H9 (cell line): ENCODE results near the gene MAP2K1. TPM values are rescaled to one million over a fixed set of nuclear protein-coding genes. Genes with fewer than 3 reads are reported as not detected.

Experiments
- DNase-seq: peaks from one replicate; pipeline ENCODE4 v3.0.0-alpha.2; 2017
- H2AFZ ChIP-seq: one replicate; pipeline ENCODE4 v1.6.1; 2013; ENCODE audit warnings: mild to moderate bottlenecking, low read length, control low read depth, moderate library complexity
- H2AK5ac ChIP-seq: 2 replicates; pipeline ENCODE4 v1.6.1; 2013; ENCODE audit warnings: low read length, control low read depth, mixed read lengths; ENCODE audit not compliant: insufficient read length
- H2BK120ac ChIP-seq: one replicate; pipeline ENCODE4 v1.6.1; 2013; ENCODE audit warnings: low read depth, mild to moderate bottlenecking, low read length, control low read depth, inconsistent platforms; ENCODE audit not compliant: poor library complexity, severe bottlenecking
- H2BK12ac ChIP-seq: 2 replicates; pipeline ENCODE4 v1.6.1; 2013; ENCODE audit warnings: low read length, control low read depth, mixed read lengths, low read depth; ENCODE audit not compliant: insufficient read length
- H2BK15ac ChIP-seq: 2 replicates; pipeline ENCODE4 v1.6.1; 2013; ENCODE audit warnings: low read depth, low read length, control low read depth
- H2BK20ac ChIP-seq: one replicate; pipeline ENCODE4 v1.6.1; 2013; ENCODE audit warnings: low read depth, mild to moderate bottlenecking, low read length, control low read depth, inconsistent platforms; ENCODE audit not compliant: poor library complexity, severe bottlenecking
- H2BK5ac ChIP-seq: 2 replicates; pipeline ENCODE4 v1.6.1; 2013; ENCODE audit warnings: low read length, control low read depth, mixed read lengths; ENCODE audit not compliant: insufficient read length
- H3K14ac ChIP-seq: 2 replicates; pipeline ENCODE4 v1.6.1; 2013; ENCODE audit warnings: low read length, control low read depth; ENCODE audit not compliant: insufficient read depth
- H3K18ac ChIP-seq: 2 replicates; pipeline ENCODE4 v1.6.1; 2013; ENCODE audit warnings: low read depth, mild to moderate bottlenecking, mixed read lengths, low read length, control low read depth; ENCODE audit not compliant: insufficient read length
- H3K23ac ChIP-seq: 2 replicates; pipeline ENCODE4 v1.6.1; 2013; ENCODE audit warnings: low read length, control low read depth, mixed read lengths, low read depth; ENCODE audit not compliant: insufficient read length
- H3K23me2 ChIP-seq: 2 replicates; pipeline ENCODE4 v1.6.1; 2013; ENCODE audit warnings: low read depth, mild to moderate bottlenecking, mixed read lengths, low read length, control low read depth; ENCODE audit not compliant: insufficient read length, poor library complexity, severe bottlenecking
- H3K27ac ChIP-seq: 2 replicates; pipeline ENCODE4 v1.5.1; 2013; ENCODE audit warnings: low read length, control low read depth, mixed read lengths, low read depth; ENCODE audit not compliant: insufficient read length
- H3K27me3 ChIP-seq: 2 replicates; pipeline ENCODE4 v1.6.1; 2013; ENCODE audit warnings: low read length, control low read depth, inconsistent platforms; ENCODE audit not compliant: insufficient read depth
- H3K4ac ChIP-seq: 2 replicates; pipeline ENCODE4 v1.6.1; 2013; ENCODE audit warnings: low read depth, mild to moderate bottlenecking, control low read depth, inconsistent platforms, low read length, moderate library complexity
- H3K4me1 ChIP-seq: 2 replicates; pipeline ENCODE4 v1.6.1; 2013; ENCODE audit warnings: low read length, control low read depth, inconsistent platforms; ENCODE audit not compliant: insufficient read depth
- H3K4me2 ChIP-seq: 2 replicates; pipeline ENCODE4 v1.6.1; 2013; ENCODE audit warnings: low read length, control low read depth, mixed read lengths; ENCODE audit not compliant: insufficient read length, insufficient read depth
- H3K56ac ChIP-seq: 2 replicates; pipeline ENCODE4 v1.6.1; 2013; ENCODE audit warnings: low read depth, mild to moderate bottlenecking, mixed read lengths, low read length, control low read depth; ENCODE audit not compliant: insufficient read length
- H3K79me1 ChIP-seq: 2 replicates; pipeline ENCODE4 v1.6.1; 2013; ENCODE audit warnings: low read depth, mild to moderate bottlenecking, moderate library complexity, low read length, control low read depth, inconsistent platforms; ENCODE audit not compliant: insufficient read depth, poor library complexity, severe bottlenecking
- H3K79me2 ChIP-seq: 2 replicates; pipeline ENCODE4 v1.6.1; 2013; ENCODE audit warnings: low read length, control low read depth, inconsistent platforms; ENCODE audit not compliant: insufficient read depth
- H3K9ac ChIP-seq: 2 replicates; pipeline ENCODE4 v1.6.1; 2013; ENCODE audit warnings: low read length, control low read depth, mixed read lengths; ENCODE audit not compliant: insufficient read length; ENCODE audit errors: extremely low read depth
- H3K9me3 ChIP-seq: one replicate; pipeline ENCODE4 v1.6.1; 2013; ENCODE audit warnings: low read depth, low read length, inconsistent platforms; ENCODE audit not compliant: control insufficient read depth
- H3T11ph ChIP-seq: one replicate; pipeline ENCODE4 v1.6.1; 2013; ENCODE audit warnings: mild to moderate bottlenecking, low read length, control low read depth, inconsistent platforms
- H4K20me1 ChIP-seq: one replicate; pipeline ENCODE4 v1.6.1; 2013; ENCODE audit not compliant: control insufficient read depth, insufficient read length, insufficient read depth
- H4K5ac ChIP-seq: 2 replicates; pipeline ENCODE4 v1.6.1; 2013; ENCODE audit warnings: low read depth, mild to moderate bottlenecking, mixed read lengths, low read length, control low read depth; ENCODE audit not compliant: insufficient read length
- H4K8ac ChIP-seq: replicated peaks from 2 replicates; pipeline ENCODE4 v1.6.1; 2013; ENCODE audit warnings: low read length, control low read depth, mixed read lengths, low read depth; ENCODE audit not compliant: insufficient read length
- H4K91ac ChIP-seq: 2 replicates; pipeline ENCODE4 v1.6.1; 2013; ENCODE audit warnings: low read depth, mild to moderate bottlenecking, moderate library complexity, mixed read lengths, low read length, control low read depth; ENCODE audit not compliant: insufficient read length
- H3K27ac Mint-ChIP-seq, 3 experiments: 2 replicates in 2 of 3; 3 replicates in 1 of 3; pipeline ENCODE4 v1.8.0; 2020 to 2021; ENCODE audit warnings: mixed read lengths in 3 of 3, mild to moderate bottlenecking in 1 of 3, moderate library complexity in 1 of 3
- H3K27me3 Mint-ChIP-seq: 2 replicates; pipeline ENCODE4 v1.8.0; 2021; ENCODE audit warnings: low read depth, mild to moderate bottlenecking, moderate library complexity, mixed read lengths
- H3K36me3 Mint-ChIP-seq, 3 experiments: 2 replicates in 2 of 3; 3 replicates in 1 of 3; pipeline ENCODE4 v1.8.0; 2020 to 2021; ENCODE audit warnings: low read depth in 3 of 3, mixed read lengths in 3 of 3; ENCODE audit not compliant: insufficient read depth in 1 of 3
- H3K4me1 Mint-ChIP-seq, 2 experiments: 2 replicates each; pipeline ENCODE4 v1.8.0; 2020; ENCODE audit warnings: mixed read lengths in 2 of 2
- H3K4me3 Mint-ChIP-seq, 2 experiments: 2 replicates in 1 of 2; 3 replicates in 1 of 2; pipeline ENCODE4 v1.8.0; 2020 to 2021; ENCODE audit warnings: mild to moderate bottlenecking in 2 of 2, mixed read lengths in 2 of 2, moderate library complexity in 1 of 2
- H3K9me3 Mint-ChIP-seq, 2 experiments: 2 replicates in 1 of 2; 3 replicates in 1 of 2; pipeline ENCODE4 v1.8.0; 2020; ENCODE audit warnings: mild to moderate bottlenecking in 2 of 2, mixed read lengths in 2 of 2, moderate library complexity in 1 of 2
- WGBS: extraction: QIAGEN DNeasy Blood & Tissue Kit; methylation state at CpG from one replicate; pipeline ENCODE4 v1.1.7; 2013; ENCODE audit warnings: missing lambda C conversion rate, low lambda C conversion rate, mixed read lengths; ENCODE audit not compliant: insufficient read length; ENCODE audit errors: extremely low coverage; 5-methylcytosine and 5-hydroxymethylcytosine counted together
- total RNA-seq: library from RNA; stranded (reverse); gene quantifications from 2 replicates; pipeline ENCODE4 v1.2.1, GENCODE V29; 2021
- TF ChIP-seq, protein P1 (sequence below): fragments of 200-600 bp; sonication (generic); conservative IDR thresholded peaks from 3 replicates; pipeline ENCODE4 v1.8.0; 2021; ENCODE audit warnings: antibody characterized with exemption, mild to moderate bottlenecking

MAP2K1 gene
- total RNA-seq, 1 experiment from 2014 or later: 50.8 TPM

GRCh38 chr15:66515901-66516322 is 129.2 kb downstream of the MAP2K1 start:
- H3K9me3 ChIP-seq: no peaks in the 10 kb centered on the region
- DNase-seq: no peak
- H3K36me3 Mint-ChIP-seq: peaks cover 12 to 56% (median 45%) of the 10 kb centered on the region in 3 experiments

More at GRCh38 chr15:66515901-66516322, 129.2 kb downstream of the MAP2K1 start:
- Histone ChIP-seq H3K23ac (no peak overlapping the region), H3K4me2 (no peak overlapping the region), H4K8ac (no peak overlapping the region), H4K5ac (no peak overlapping the region), H2BK15ac (no peak overlapping the region), H3K56ac (no peak overlapping the region), H3K79me2 (no peaks in the 10 kb centered on the region), H2BK12ac (no peak overlapping the region), H3K18ac (no peak overlapping the region), H3K9ac (no peak overlapping the region), H3K4me1 (no peaks in the 10 kb centered on the region), H2BK20ac (no peak overlapping the region), H3K79me1 (no peaks in the 10 kb centered on the region), H2AK5ac (no peak overlapping the region), H3K27me3 (no peaks in the 10 kb centered on the region), H4K20me1 (no peaks in the 10 kb centered on the region), H2BK5ac (no peak overlapping the region), H2BK120ac (no peak overlapping the region), H3T11ph (no peak overlapping the region), H3K4ac (no peak overlapping the region), H3K14ac (no peak overlapping the region), H2AFZ (no peak overlapping the region), H3K23me2 (no peaks in the 10 kb centered on the region), H4K91ac (no peak overlapping the region), H3K27ac (no peak overlapping the region)
- WGBS: no CpG with 5 or more reads among the region's 2 CpGs
- TF ChIP-seq, protein P1, sequence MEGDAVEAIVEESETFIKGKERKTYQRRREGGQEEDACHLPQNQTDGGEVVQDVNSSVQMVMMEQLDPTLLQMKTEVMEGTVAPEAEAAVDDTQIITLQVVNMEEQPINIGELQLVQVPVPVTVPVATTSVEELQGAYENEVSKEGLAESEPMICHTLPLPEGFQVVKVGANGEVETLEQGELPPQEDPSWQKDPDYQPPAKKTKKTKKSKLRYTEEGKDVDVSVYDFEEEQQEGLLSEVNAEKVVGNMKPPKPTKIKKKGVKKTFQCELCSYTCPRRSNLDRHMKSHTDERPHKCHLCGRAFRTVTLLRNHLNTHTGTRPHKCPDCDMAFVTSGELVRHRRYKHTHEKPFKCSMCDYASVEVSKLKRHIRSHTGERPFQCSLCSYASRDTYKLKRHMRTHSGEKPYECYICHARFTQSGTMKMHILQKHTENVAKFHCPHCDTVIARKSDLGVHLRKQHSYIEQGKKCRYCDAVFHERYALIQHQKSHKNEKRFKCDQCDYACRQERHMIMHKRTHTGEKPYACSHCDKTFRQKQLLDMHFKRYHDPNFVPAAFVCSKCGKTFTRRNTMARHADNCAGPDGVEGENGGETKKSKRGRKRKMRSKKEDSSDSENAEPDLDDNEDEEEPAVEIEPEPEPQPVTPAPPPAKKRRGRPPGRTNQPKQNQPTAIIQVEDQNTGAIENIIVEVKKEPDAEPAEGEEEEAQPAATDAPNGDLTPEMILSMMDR: no peak
- peak overlapping the region in 2 of 3 experiments; percentile 71 to 87; a peak in 4 of 7 replicates for H3K27ac Mint-ChIP-seq
- no peaks in the 10 kb centered on the region for H3K9me3 Mint-ChIP-seq
- no peaks in the 10 kb centered on the region for H3K27me3 Mint-ChIP-seq
- peaks cover 6 to 14% of the 10 kb centered on the region in 2 experiments for H3K4me1 Mint-ChIP-seq
- H3K4me3 Mint-ChIP-seq: no peak overlapping the region
